DOHH2 (cell line): ENCODE data around the gene ZIC5.

Source experiments
- H3F3A ChIP-seq: fragments of 200-600 bp; sonication (generic), shearing (Covaris generic); 2 replicates; pipeline ENCODE4 v1.6.0; 2016; ENCODE audit warnings: antibody characterized with exemption, mild to moderate bottlenecking; ENCODE audit not compliant: control insufficient read depth, insufficient read depth
- H3K27ac ChIP-seq: fragments of 200-600 bp; sonication (generic); 2 replicates; pipeline ENCODE4 v1.5.1; 2014; ENCODE audit warnings: low read depth, mild to moderate bottlenecking, low read length, moderate library complexity
- H3K27me3 ChIP-seq: fragments of 200-600 bp; sonication (generic); 2 replicates; pipeline ENCODE4 v1.6.1; 2014; ENCODE audit warnings: mild to moderate bottlenecking, low read length, mixed read lengths; ENCODE audit not compliant: control insufficient read depth
- H3K36me3 ChIP-seq: fragments of 200-600 bp; sonication (generic); 2 replicates; pipeline ENCODE4 v1.6.1; 2014; ENCODE audit warnings: mild to moderate bottlenecking, low read length, moderate library complexity, mixed read lengths; ENCODE audit not compliant: control insufficient read depth
- H3K4me1 ChIP-seq: fragments of 200-600 bp; sonication (generic); 2 replicates; pipeline ENCODE4 v1.6.1; 2014; ENCODE audit warnings: mild to moderate bottlenecking, low read length, mixed read lengths; ENCODE audit not compliant: control insufficient read depth
- H3K4me2 ChIP-seq: fragments of 200-600 bp; sonication (generic); 2 replicates; pipeline ENCODE4 v1.6.0; 2014; ENCODE audit warnings: mild to moderate bottlenecking, low read length, moderate library complexity
- H3K4me3 ChIP-seq: fragments of 200-600 bp; sonication (generic); 2 replicates; pipeline ENCODE4 v1.5.1; 2014; ENCODE audit warnings: mild to moderate bottlenecking, low read length, mixed read lengths
- H3K79me2 ChIP-seq: fragments of 200-600 bp; sonication (generic); 2 replicates; pipeline ENCODE4 v1.6.1; 2014; ENCODE audit warnings: mild to moderate bottlenecking, low read length, mixed read lengths; ENCODE audit not compliant: control insufficient read depth
- H3K9me2 ChIP-seq: fragments of 200-600 bp; sonication (generic); replicated peaks from 2 replicates; pipeline ENCODE4 v1.6.1; 2014; ENCODE audit warnings: mild to moderate bottlenecking, low read length, mixed read lengths; ENCODE audit not compliant: control insufficient read depth
- H3K9me3 ChIP-seq: fragments of 200-600 bp; sonication (generic); 2 replicates; pipeline ENCODE4 v1.6.1; 2014; ENCODE audit warnings: antibody characterized with exemption, low read length, mixed read lengths; ENCODE audit not compliant: control insufficient read depth, insufficient read depth
- H4K20me1 ChIP-seq: fragments of 200-600 bp; sonication (generic); 2 replicates; pipeline ENCODE4 v1.6.0; 2014; ENCODE audit warnings: low read depth, mild to moderate bottlenecking, antibody characterized with exemption, low read length, moderate library complexity; ENCODE audit not compliant: control insufficient read depth, insufficient read depth
- CTCF ChIP-seq: fragments of 200-600 bp; sonication (generic); IDR thresholded peaks from one replicate; pipeline ENCODE4 v1.5.1; 2014; ENCODE audit warnings: antibody characterized with exemption, mild to moderate bottlenecking, low read depth, low read length; ENCODE audit not compliant: poor library complexity, severe bottlenecking
- EZH2phosphoT487 ChIP-seq: fragments of 200-600 bp; sonication (generic); IDR thresholded peaks from 2 replicates; pipeline ENCODE4 v1.6.1; 2017; ENCODE audit warnings: borderline replicate concordance, mild to moderate bottlenecking, antibody characterized with exemption, low read length, moderate library complexity, mixed read lengths

The ZIC5 gene

GRCh38 chr13:99985886-99986527 lies 14.4 kb upstream of the ZIC5 start:
- no peaks in the 10 kb centered on the region for H3K9me2 ChIP-seq
- H3K4me1 ChIP-seq: peaks cover 8% of the 10 kb centered on the region
- H3K27ac ChIP-seq: no peak overlapping the region
- H4K20me1 ChIP-seq: no peaks in the 10 kb centered on the region
- H3F3A ChIP-seq: no peaks in the 10 kb centered on the region; the same call in 1 of the 2 replicates
- H3K36me3 ChIP-seq: no peaks in the 10 kb centered on the region
- H3K27me3 ChIP-seq: peaks cover 7% of the 10 kb centered on the region
- no peak overlapping the region for H3K4me3 ChIP-seq
- no peaks in the 10 kb centered on the region for H3K9me3 ChIP-seq
- H3K4me2 ChIP-seq: no peak overlapping the region
- no peaks in the 10 kb centered on the region for H3K79me2 ChIP-seq
- TF ChIP-seq EZH2phosphoT487 (no peak), CTCF (no peak)

GRCh38 chr13:99985241-99985874 lies 13.8 kb upstream of the ZIC5 start:
- Histone ChIP-seq H3F3A (no peaks in the 10 kb centered on the region; the same call in 1 of the 2 replicates), H3K4me3 (no peak overlapping the region), H3K79me2 (no peaks in the 10 kb centered on the region), H3K9me3 (no peaks in the 10 kb centered on the region), H3K27me3 (peaks cover 7% of the 10 kb centered on the region), H4K20me1 (no peaks in the 10 kb centered on the region), H3K4me2 (no peak overlapping the region), H3K9me2 (no peaks in the 10 kb centered on the region), H3K4me1 (peaks cover 8% of the 10 kb centered on the region), H3K27ac (no peak overlapping the region), H3K36me3 (no peaks in the 10 kb centered on the region)
- no peak for TF ChIP-seq EZH2phosphoT487

GRCh38 chr13:99984461-99985240 lies 13.1 kb upstream of the ZIC5 start:
- Histone ChIP-seq H4K20me1 (no peaks in the 10 kb centered on the region), H3K27me3 (peaks cover 12% of the 10 kb centered on the region), H3K27ac (no peak overlapping the region), H3K4me3 (no peak overlapping the region), H3K36me3 (no peaks in the 10 kb centered on the region), H3F3A (no peaks in the 10 kb centered on the region; the same call in 1 of the 2 replicates), H3K9me2 (no peaks in the 10 kb centered on the region), H3K4me2 (no peak overlapping the region), H3K9me3 (no peaks in the 10 kb centered on the region), H3K4me1 (peaks cover 8% of the 10 kb centered on the region), H3K79me2 (no peaks in the 10 kb centered on the region)
- no peak for TF ChIP-seq CTCF
- TF ChIP-seq EZH2phosphoT487: no peak
